B cell (primary cell): ENCODE data around the gene FGFR3. TPM values are rescaled to one million over a fixed set of nuclear protein-coding genes. Genes with fewer than 3 reads are reported as not detected.

Experiments used
- ATAC-seq: fragments of 200-7000 bp; cut with Tn5 transposase; one replicate; pipeline ENCODE4 v1.10.0; 2021; ENCODE audit warnings: low read depth, mild to moderate bottlenecking, moderate number of reproducible peaks, moderate library complexity
- CTCF ChIA-PET: fragments of 350-600 bp; sonication (Branson Sonifier 250); formaldehyde crosslinking; loops from one replicate; lab custom pipeline; 2021; ENCODE audit warnings: antibody characterized with exemption, inconsistent platforms; lab: Charles Lee
- POLR2A ChIA-PET: fragments of 350-600 bp; sonication (Branson Sonifier 250); formaldehyde crosslinking; loops from one replicate; lab custom pipeline; 2021; ENCODE audit warnings: antibody characterized with exemption; lab: Charles Lee
- DNase-seq: peaks from one replicate; pipeline ENCODE4 v3.0.0; 2013
- H2AFZ ChIP-seq: 2 replicates; pipeline ENCODE4 v1.6.1; 2012; ENCODE audit warnings: mild to moderate bottlenecking, low read depth, low read length; ENCODE audit not compliant: insufficient read depth, poor library complexity, severe bottlenecking
- H3K27ac ChIP-seq, 2 donors: 1 replicate in 1 of 2; 2 replicates in 1 of 2; pipeline ENCODE4 v1.5.1; 2012 to 2013; ENCODE audit warnings: low read length in 2 of 2, mild to moderate bottlenecking in 2 of 2, moderate library complexity in 1 of 2
- H3K27me3 ChIP-seq, 4 experiments: fragments of 200-600 bp in 1 of 4; sonication (generic) in 1 of 4; replicated peaks in 1 of 4; 1 replicate in 2 of 4; 2 replicates in 2 of 4; pipeline versions ENCODE4 v1.6.1 to v1.7.0; 2013 to 2016; ENCODE audit warnings: low read length in 3 of 4, mild to moderate bottlenecking in 2 of 4, mixed read lengths in 1 of 4, moderate library complexity in 1 of 4; ENCODE audit not compliant: insufficient read depth in 4 of 4, control insufficient read depth in 3 of 4; ENCODE audit errors: control extremely low read depth in 1 of 4
- H3K36me3 ChIP-seq, 2 experiments: replicated peaks in 1 of 2; 1 replicate in 1 of 2; 2 replicates in 1 of 2; pipeline versions ENCODE4 v1.6.1 to v1.7.1; 2013; ENCODE audit warnings: low read length in 1 of 2; ENCODE audit not compliant: insufficient read depth in 2 of 2, control insufficient read depth in 1 of 2; ENCODE audit errors: control extremely low read depth in 1 of 2, extremely low read depth in 1 of 2
- H3K4me1 ChIP-seq, 2 donors: fragments of 200-600 bp in 1 of 2; sonication (generic) in 1 of 2; 1 replicate in 1 of 2; 2 replicates in 1 of 2; pipeline versions ENCODE4 v1.5.1 to v1.6.1; 2013 to 2017; ENCODE audit warnings: low read length in 2 of 2; ENCODE audit not compliant: control insufficient read depth in 2 of 2, insufficient read depth in 2 of 2
- H3K4me2 ChIP-seq: replicated peaks from 2 replicates; pipeline ENCODE3; 2012; ENCODE audit warnings: mild to moderate bottlenecking, low read depth, low read length; ENCODE audit not compliant: poor library complexity, severe bottlenecking
- H3K4me3 ChIP-seq, 5 experiments: fragments of 200-600 bp in 1 of 5; sonication (generic) in 1 of 5; 1 replicate in 3 of 5; 2 replicates in 2 of 5; pipeline versions ENCODE4 v1.5.1 to v1.7.0; 2011 to 2016; ENCODE audit warnings: low read length in 4 of 5, mild to moderate bottlenecking in 4 of 5, low read depth in 2 of 5, control low read depth in 1 of 5, moderate library complexity in 1 of 5; ENCODE audit not compliant: insufficient read depth in 1 of 5; ENCODE audit errors: control extremely low read depth in 1 of 5, extremely low read depth in 1 of 5
- H3K79me2 ChIP-seq: fragments of 200-600 bp; sonication (generic); one replicate; pipeline ENCODE4 v1.6.0; 2016; ENCODE audit warnings: low read length; ENCODE audit not compliant: control insufficient read depth, insufficient read depth
- H3K9ac ChIP-seq: fragments of 200-600 bp; sonication (generic); 2 replicates; pipeline ENCODE4 v1.6.1; 2017; ENCODE audit warnings: mild to moderate bottlenecking, low read length, moderate library complexity
- H3K9me3 ChIP-seq, 3 donors: one replicate each; pipeline versions ENCODE4 v1.6.1 to v1.7.1; 2013; ENCODE audit warnings: low read length in 2 of 3; ENCODE audit not compliant: control insufficient read depth in 2 of 3, insufficient read depth in 1 of 3; ENCODE audit errors: control extremely low read depth in 1 of 3
- H4K20me1 ChIP-seq: 2 replicates; pipeline ENCODE4 v1.6.0; 2012; ENCODE audit warnings: mild to moderate bottlenecking, low read length; ENCODE audit not compliant: insufficient read depth, control insufficient read depth, poor library complexity, severe bottlenecking
- H3K27ac Mint-ChIP-seq: one replicate; pipeline ENCODE4 v1.8.0; 2021; ENCODE audit warnings: mixed read lengths
- H3K27me3 Mint-ChIP-seq: one replicate; pipeline ENCODE4 v1.8.0; 2021; ENCODE audit warnings: mixed read lengths
- H3K4me1 Mint-ChIP-seq: one replicate; pipeline ENCODE4 v1.8.0; 2021; ENCODE audit warnings: mixed read lengths
- H3K4me3 Mint-ChIP-seq: one replicate; pipeline ENCODE4 v1.8.0; 2021; ENCODE audit warnings: mixed read lengths
- H3K9me3 Mint-ChIP-seq: one replicate; pipeline ENCODE4 v1.8.0; 2022; ENCODE audit warnings: mixed read lengths; ENCODE audit not compliant: insufficient read depth
- EZH2 ChIP-seq: IDR thresholded peaks from 2 replicates; pipeline ENCODE4 v1.6.1; 2012; ENCODE audit warnings: borderline replicate concordance, low read depth, mild to moderate bottlenecking, moderate library complexity, low read length; ENCODE audit not compliant: insufficient read depth, poor library complexity, severe bottlenecking
- WGBS: methylation state at CpG from one replicate; pipeline ENCODE4 v1.1.5; 2013; ENCODE audit warnings: missing lambda C conversion rate; ENCODE audit not compliant: insufficient coverage; 5-methylcytosine and 5-hydroxymethylcytosine counted together
- intact Hi-C: fragments of 100-400 bp; cut with micrococcal nuclease; formaldehyde crosslinking; loops from one replicate; pipeline ENCODE4 v1.10.0; 2022
- polyA plus RNA-seq: library from polyadenylated mRNA; depleted of rRNA; stranded (reverse); fragments of >200 nt; gene quantifications from 2 replicates; pipeline ENCODE4 v1.2.3, GENCODE V29; 2012
- total RNA-seq, 2 donors: library from RNA; stranded (reverse); fragments of 120-200 nt in 1 of 2; gene quantifications; 1 replicate in 1 of 2; 2 replicates in 1 of 2; pipeline versions ENCODE4 v1.2.3 to v1.2.4, GENCODE V29; 2013 to 2022
- TF ChIP-seq, protein P1 (sequence below): fragments of 200-600 bp; IDR thresholded peaks from one replicate; pipeline ENCODE4 v1.8.0; 2022; ENCODE audit warnings: antibody characterized with exemption, mild to moderate bottlenecking

Gene FGFR3
- total and polyA plus RNA-seq, 2 donors (not counting 1 experiment from before 2014, with no cell fraction given), result not detected

DNA sequence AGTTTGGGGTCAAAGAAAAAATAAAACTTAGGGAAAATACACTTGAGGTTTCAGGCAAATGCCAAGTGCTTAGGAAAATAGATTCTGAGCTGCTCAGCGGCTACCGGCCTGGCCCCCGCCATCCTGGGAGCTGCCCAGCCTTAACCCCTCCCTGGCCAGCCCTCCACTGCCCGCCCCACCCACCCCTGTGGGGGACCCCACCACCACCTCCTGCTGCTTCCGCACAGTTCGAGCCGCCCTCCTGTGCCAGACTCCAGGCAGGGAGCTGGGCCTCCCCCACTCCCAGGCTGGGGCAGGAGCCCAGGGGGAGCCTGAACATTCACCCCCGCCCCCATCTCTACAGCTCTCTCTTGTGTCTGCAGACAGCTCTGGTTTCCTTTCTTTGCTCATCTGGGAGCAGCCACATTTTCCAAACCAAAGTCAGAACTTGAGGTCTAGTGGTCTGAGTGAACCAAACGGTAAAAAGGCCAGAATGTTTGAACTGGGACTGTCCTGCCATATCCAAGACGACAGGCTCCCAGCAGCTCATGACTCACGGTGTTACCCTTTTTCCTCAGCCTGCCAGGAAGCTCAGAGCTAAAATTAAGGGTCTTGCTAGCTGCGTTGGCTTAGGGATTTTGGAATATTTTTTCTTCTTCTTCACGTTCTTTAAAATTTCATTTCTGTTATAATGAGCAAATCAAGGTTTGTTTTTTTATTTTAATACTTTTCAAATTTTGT, 4.7 kb upstream of the FGFR3 start:
- no peaks in the 10 kb centered on the region for H3K9me3 Mint-ChIP-seq

DNA sequence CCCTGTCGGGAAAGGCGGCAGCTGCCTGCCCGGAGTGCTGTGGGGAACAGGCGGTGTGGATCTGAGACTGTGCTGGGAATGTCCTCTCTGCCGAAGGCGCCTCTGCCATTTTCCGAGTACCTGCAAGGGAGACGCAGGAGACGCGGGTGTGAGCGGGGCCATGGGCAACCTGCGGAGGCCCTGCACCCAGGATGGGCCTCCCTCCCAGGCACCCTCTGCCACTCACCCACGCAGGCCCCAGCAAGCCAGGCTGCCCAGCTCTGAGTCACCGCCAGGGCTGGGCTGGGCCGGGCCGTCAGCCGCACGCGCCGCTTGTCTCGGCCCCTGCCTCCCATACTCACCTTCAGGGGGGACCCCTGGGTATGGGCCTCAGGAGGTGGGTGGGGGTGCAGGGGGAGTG, 3.5 kb upstream of the FGFR3 start:
- Histone ChIP-seq H3K9me3 (peaks cover 0 to 12% (median 0%) of the 10 kb centered on the region in 3 donors), H3K27me3 (peaks cover 0 to 11% (median 5%) of the 10 kb centered on the region in 4 experiments), H3K36me3 (no peaks in the 10 kb centered on the region), H3K4me1 (peaks cover 7% of the 10 kb centered on the region in 2 donors), H3K4me3 (no peak overlapping the region), H2AFZ (no peak overlapping the region), H3K9ac (no peak overlapping the region), H3K79me2 (no peaks in the 10 kb centered on the region), H4K20me1 (peaks cover 4% of the 10 kb centered on the region), H3K4me2 (no peak overlapping the region), H3K27ac (no peak overlapping the region)
- ATAC-seq (no peak), DNase-seq (no peak)
- ChIA-PET CTCF (no interaction called here), POLR2A (no interaction called here)
- no peaks in the 10 kb centered on the region for H3K9me3 Mint-ChIP-seq
- TF ChIP-seq, protein P1, sequence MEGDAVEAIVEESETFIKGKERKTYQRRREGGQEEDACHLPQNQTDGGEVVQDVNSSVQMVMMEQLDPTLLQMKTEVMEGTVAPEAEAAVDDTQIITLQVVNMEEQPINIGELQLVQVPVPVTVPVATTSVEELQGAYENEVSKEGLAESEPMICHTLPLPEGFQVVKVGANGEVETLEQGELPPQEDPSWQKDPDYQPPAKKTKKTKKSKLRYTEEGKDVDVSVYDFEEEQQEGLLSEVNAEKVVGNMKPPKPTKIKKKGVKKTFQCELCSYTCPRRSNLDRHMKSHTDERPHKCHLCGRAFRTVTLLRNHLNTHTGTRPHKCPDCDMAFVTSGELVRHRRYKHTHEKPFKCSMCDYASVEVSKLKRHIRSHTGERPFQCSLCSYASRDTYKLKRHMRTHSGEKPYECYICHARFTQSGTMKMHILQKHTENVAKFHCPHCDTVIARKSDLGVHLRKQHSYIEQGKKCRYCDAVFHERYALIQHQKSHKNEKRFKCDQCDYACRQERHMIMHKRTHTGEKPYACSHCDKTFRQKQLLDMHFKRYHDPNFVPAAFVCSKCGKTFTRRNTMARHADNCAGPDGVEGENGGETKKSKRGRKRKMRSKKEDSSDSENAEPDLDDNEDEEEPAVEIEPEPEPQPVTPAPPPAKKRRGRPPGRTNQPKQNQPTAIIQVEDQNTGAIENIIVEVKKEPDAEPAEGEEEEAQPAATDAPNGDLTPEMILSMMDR, result no peak
- no peak for TF ChIP-seq EZH2
- no peak overlapping the region for H3K27ac Mint-ChIP-seq
- 89% methylated on average over 13 of the region's 21 CpGs for WGBS
- H3K4me1 Mint-ChIP-seq, result no peaks in the 10 kb centered on the region
- no peak overlapping the region for H3K4me3 Mint-ChIP-seq
- intact Hi-C loops, result no loop called here
- H3K27me3 Mint-ChIP-seq, result peaks cover 4% of the 10 kb centered on the region

More for the DNA sequence above, 4.7 kb upstream of the FGFR3 start:
- no peak overlapping the region for H2AFZ ChIP-seq
- ATAC-seq, result no peak
- H3K27ac ChIP-seq, result no peak overlapping the region
- intact Hi-C loops, result no loop called here
- no peak overlapping the region for H3K27ac Mint-ChIP-seq
- H3K4me2 ChIP-seq, result no peak overlapping the region
- H3K4me1 Mint-ChIP-seq, result no peaks in the 10 kb centered on the region
- H3K4me3 ChIP-seq, result no peak overlapping the region
- no peak overlapping the region for H3K4me3 Mint-ChIP-seq
- H3K79me2 ChIP-seq, result no peaks in the 10 kb centered on the region
- H3K27me3 Mint-ChIP-seq, result peaks cover 4% of the 10 kb centered on the region
- POLR2A ChIA-PET, result no interaction called here
- TF ChIP-seq, protein P1, result no peak
- no peak for TF ChIP-seq EZH2
- no peak overlapping the region for H3K9ac ChIP-seq
- DNase-seq, result no peak
- peaks cover 0 to 11% (median 0%) of the 10 kb centered on the region in 3 donors for H3K9me3 ChIP-seq
- CTCF ChIA-PET, result interaction anchor here (0.9 kb wide), 1 partner anchor 97 kb away, joined by 3 read pairs; no protein-coding TSS in a partner anchor
- H3K27me3 ChIP-seq, result peaks cover 0 to 4% (median 1%) of the 10 kb centered on the region in 4 experiments
- H4K20me1 ChIP-seq, result no peaks in the 10 kb centered on the region
- WGBS, result 85% methylated on average over 9 of the region's 13 CpGs
- H3K36me3 ChIP-seq, result no peaks in the 10 kb centered on the region
- H3K4me1 ChIP-seq, result no peaks in the 10 kb centered on the region
